DOHH2 (cell line): ENCODE results near the gene WDR33.
"Not testable (repeated sequence)": the region's sequence is repeated elsewhere in the genome, so short reads cannot be mapped to it uniquely, and the experiment has no call there.

ENCODE experiments used
- H3F3A ChIP-seq: fragments of 200-600 bp; sonication (generic), shearing (Covaris generic); 2 replicates; pipeline ENCODE4 v1.6.0; 2016; ENCODE audit warnings: antibody characterized with exemption, mild to moderate bottlenecking; ENCODE audit not compliant: control insufficient read depth, insufficient read depth
- H3K27ac ChIP-seq: fragments of 200-600 bp; sonication (generic); 2 replicates; pipeline ENCODE4 v1.5.1; 2014; ENCODE audit warnings: low read depth, mild to moderate bottlenecking, low read length, moderate library complexity
- H3K27me3 ChIP-seq: fragments of 200-600 bp; sonication (generic); 2 replicates; pipeline ENCODE4 v1.6.1; 2014; ENCODE audit warnings: mild to moderate bottlenecking, low read length, mixed read lengths; ENCODE audit not compliant: control insufficient read depth
- H3K36me3 ChIP-seq: fragments of 200-600 bp; sonication (generic); 2 replicates; pipeline ENCODE4 v1.6.1; 2014; ENCODE audit warnings: mild to moderate bottlenecking, low read length, moderate library complexity, mixed read lengths; ENCODE audit not compliant: control insufficient read depth
- H3K4me1 ChIP-seq: fragments of 200-600 bp; sonication (generic); 2 replicates; pipeline ENCODE4 v1.6.1; 2014; ENCODE audit warnings: mild to moderate bottlenecking, low read length, mixed read lengths; ENCODE audit not compliant: control insufficient read depth
- H3K4me2 ChIP-seq: fragments of 200-600 bp; sonication (generic); 2 replicates; pipeline ENCODE4 v1.6.0; 2014; ENCODE audit warnings: mild to moderate bottlenecking, low read length, moderate library complexity
- H3K4me3 ChIP-seq: fragments of 200-600 bp; sonication (generic); 2 replicates; pipeline ENCODE4 v1.5.1; 2014; ENCODE audit warnings: mild to moderate bottlenecking, low read length, mixed read lengths
- H3K79me2 ChIP-seq: fragments of 200-600 bp; sonication (generic); 2 replicates; pipeline ENCODE4 v1.6.1; 2014; ENCODE audit warnings: mild to moderate bottlenecking, low read length, mixed read lengths; ENCODE audit not compliant: control insufficient read depth
- H3K9me2 ChIP-seq: fragments of 200-600 bp; sonication (generic); replicated peaks from 2 replicates; pipeline ENCODE4 v1.6.1; 2014; ENCODE audit warnings: mild to moderate bottlenecking, low read length, mixed read lengths; ENCODE audit not compliant: control insufficient read depth
- H3K9me3 ChIP-seq: fragments of 200-600 bp; sonication (generic); 2 replicates; pipeline ENCODE4 v1.6.1; 2014; ENCODE audit warnings: antibody characterized with exemption, low read length, mixed read lengths; ENCODE audit not compliant: control insufficient read depth, insufficient read depth
- H4K20me1 ChIP-seq: fragments of 200-600 bp; sonication (generic); 2 replicates; pipeline ENCODE4 v1.6.0; 2014; ENCODE audit warnings: low read depth, mild to moderate bottlenecking, antibody characterized with exemption, low read length, moderate library complexity; ENCODE audit not compliant: control insufficient read depth, insufficient read depth
- CTCF ChIP-seq: fragments of 200-600 bp; sonication (generic); IDR thresholded peaks from one replicate; pipeline ENCODE4 v1.5.1; 2014; ENCODE audit warnings: antibody characterized with exemption, mild to moderate bottlenecking, low read depth, low read length; ENCODE audit not compliant: poor library complexity, severe bottlenecking
- EZH2phosphoT487 ChIP-seq: fragments of 200-600 bp; sonication (generic); IDR thresholded peaks from 2 replicates; pipeline ENCODE4 v1.6.1; 2017; ENCODE audit warnings: borderline replicate concordance, mild to moderate bottlenecking, antibody characterized with exemption, low read length, moderate library complexity, mixed read lengths

WDR33 gene

GRCh38 chr2:127754186-127754585, 56.8 kb downstream of the WDR33 start:
- Histone ChIP-seq H3K9me2 (no peaks in the 10 kb centered on the region), H3K4me3 (no peak overlapping the region), H3K27me3 (no peaks in the 10 kb centered on the region), H3K27ac (no peak overlapping the region), H3K9me3 (no peaks in the 10 kb centered on the region), H3F3A (peaks cover 8% of the 10 kb centered on the region; the same call in 1 of the 2 replicates), H3K4me2 (no peak overlapping the region), H3K79me2 (peaks cover 4% of the 10 kb centered on the region; the same call in 1 of the 2 replicates), H3K36me3 (peaks cover 48% of the 10 kb centered on the region), H3K4me1 (peaks cover 8% of the 10 kb centered on the region), H4K20me1 (no peaks in the 10 kb centered on the region)
- TF ChIP-seq EZH2phosphoT487 (no peak), CTCF (no peak)

GRCh38 chr2:127753374-127753773, 57.6 kb downstream of the WDR33 start:
- Histone ChIP-seq H3K9me3 (no peaks in the 10 kb centered on the region), H3K4me1 (peaks cover 8% of the 10 kb centered on the region), H3K79me2 (peaks cover 4% of the 10 kb centered on the region; the same call in 1 of the 2 replicates), H3K36me3 (peaks cover 49% of the 10 kb centered on the region), H3K4me2 (no peak overlapping the region), H3F3A (peaks cover 8% of the 10 kb centered on the region; the same call in 1 of the 2 replicates), H4K20me1 (no peaks in the 10 kb centered on the region), H3K27me3 (no peaks in the 10 kb centered on the region), H3K4me3 (no peak overlapping the region), H3K9me2 (no peaks in the 10 kb centered on the region), H3K27ac (no peak overlapping the region)
- no peak for TF ChIP-seq EZH2phosphoT487
- TF ChIP-seq CTCF, result no peak

- not testable (repeated sequence) for H3F3A ChIP-seq, H3K9me2 ChIP-seq, H3K4me3 ChIP-seq, H3K27ac ChIP-seq, H3K9me3 ChIP-seq, H4K20me1 ChIP-seq, H3K4me2 ChIP-seq, H3K79me2 ChIP-seq, H3K4me1 ChIP-seq, H3K27me3 ChIP-seq
- H3K36me3 ChIP-seq, result peaks cover 60% of the 10 kb centered on the region
Observed at GRCh38 chr2:127749537-127749936, 61.4 kb downstream of the WDR33 start.

GRCh38 chr2:127747621-127748020, 63.4 kb downstream of the WDR33 start:
- no peaks in the 10 kb centered on the region for H3K79me2 ChIP-seq
- no peaks in the 10 kb centered on the region; the same call in 1 of the 2 replicates for H3F3A ChIP-seq
- no peak overlapping the region for H3K27ac ChIP-seq
- H3K9me3 ChIP-seq, result no peaks in the 10 kb centered on the region
- no peak for TF ChIP-seq EZH2phosphoT487
- TF ChIP-seq CTCF, result no peak
- H3K36me3 ChIP-seq, result peaks cover 63% of the 10 kb centered on the region
- H3K4me3 ChIP-seq, result no peak overlapping the region
- H3K27me3 ChIP-seq, result no peaks in the 10 kb centered on the region
- H3K9me2 ChIP-seq, result no peaks in the 10 kb centered on the region
- H3K4me1 ChIP-seq, result peaks cover 4% of the 10 kb centered on the region
- no peak overlapping the region for H3K4me2 ChIP-seq
- no peaks in the 10 kb centered on the region for H4K20me1 ChIP-seq
